Esophagus squamous epithelium (tissue), 5 donors: Measurements from ENCODE around the gene RPL6. TPM values are rescaled to one million over a fixed set of nuclear protein-coding genes. Genes with fewer than 3 reads are reported as not detected.

Experiments used
- DNase-seq: peaks from one replicate; lab custom pipeline; 2025; lab: John Stamatoyannopoulos, UW
- H3K27ac ChIP-seq, 4 donors: fragments of 200-600 bp; sonication (generic); one replicate each; pipeline ENCODE4 v1.5.1; 2016 to 2019; ENCODE audit warnings: mild to moderate bottlenecking in 1 of 4
- H3K27me3 ChIP-seq, 4 donors: fragments of 200-600 bp; sonication (generic); 1 replicate in 3 of 4; 2 replicates in 1 of 4; pipeline versions ENCODE4 v1.5.1 to v1.6.0; 2017 to 2021; ENCODE audit warnings: antibody characterized with exemption in 1 of 4
- H3K36me3 ChIP-seq, 3 donors: fragments of 200-600 bp; sonication (generic); one replicate each; pipeline ENCODE4 v1.5.1; 2016 to 2019
- H3K4me1 ChIP-seq, 3 donors: fragments of 200-600 bp; sonication (generic); one replicate each; pipeline ENCODE4 v1.5.1; 2017 to 2019
- H3K4me3 ChIP-seq, 4 donors: fragments of 200-600 bp; sonication (generic); 1 replicate in 3 of 4; 2 replicates in 1 of 4; pipeline ENCODE4 v1.5.1; 2016 to 2019; ENCODE audit warnings: mild to moderate bottlenecking in 2 of 4, moderate library complexity in 1 of 4
- H3K9me3 ChIP-seq, 3 donors: fragments of 200-600 bp; sonication (generic); one replicate each; pipeline ENCODE4 v1.5.1; 2016 to 2019
- CTCF ChIP-seq, 6 experiments: fragments of 450-650 bp in 4 of 6; fragments of 200-600 bp in 2 of 6; sonication (generic) in 2 of 6; IDR thresholded peaks; one replicate each; pipeline ENCODE4 v1.5.1; 2016 to 2019; ENCODE audit warnings: antibody characterized with exemption in 6 of 6, mild to moderate bottlenecking in 4 of 6, moderate library complexity in 4 of 6
- POLR2A ChIP-seq, 4 donors: fragments of 450-650 bp; IDR thresholded peaks; one replicate each; pipeline ENCODE4 v1.6.1; 2017; ENCODE audit warnings: antibody characterized with exemption in 4 of 4, mild to moderate bottlenecking in 4 of 4, moderate library complexity in 3 of 4
- WGBS, 2 donors: methylation state at CpG; one replicate each; pipeline ENCODE4 v1.1.5; 2018; 5-methylcytosine and 5-hydroxymethylcytosine counted together
- intact Hi-C: fragments of 100-400 bp; cut with DNase I; formaldehyde crosslinking; loops from one replicate; pipeline ENCODE4 v1.15.0; 2022
- total RNA-seq, 4 donors: library from RNA; depleted of rRNA; stranded (reverse); fragments of >200 nt; gene quantifications; one replicate each; pipeline ENCODE4 v1.1.0, GENCODE V29; 2016
- donor health status: DM: yes; HTN: yes; CAD: no.

The RPL6 gene
- total RNA-seq, 4 donors from 2014 or later = 1,154 to 2,029 (median 1,623) TPM

- Histone ChIP-seq H3K9me3 (no peaks in the 10 kb centered on the region), H3K27me3 (no peaks in the 10 kb centered on the region), H3K4me3 (no peak overlapping the region), H3K36me3 (peaks cover 0 to 7% (median 0%) of the 10 kb centered on the region in 3 donors), H3K27ac (peak overlapping the region in 2 of 4 donors; percentile 12 to 44), H3K4me1 (peaks cover 0 to 22% (median under 1%) of the 10 kb centered on the region in 3 donors)
- WGBS, 2 donors = 52% methylated on average over 5 of the region's 5 CpGs
- TF ChIP-seq POLR2A (IDR thresholded peaks at IDR 0.05) (no peak), CTCF (IDR thresholded peaks at IDR 0.05) (no peak)
- intact Hi-C loops = no loop called here
- DNase-seq = no peak
Observed at GRCh38 chr12:112375105-112375504, 34.3 kb downstream of the RPL6 start.

- TF ChIP-seq POLR2A (IDR thresholded peaks at IDR 0.05) = no peak
- TF ChIP-seq CTCF (IDR thresholded peaks at IDR 0.05) = no peak
Observed at GRCh38 chr12:112374166-112374740, 35.2 kb downstream of the RPL6 start.

GRCh38 chr12:112370868-112371510 lies 38.4 kb downstream of the RPL6 start:
- no peaks in the 10 kb centered on the region for H3K9me3 ChIP-seq
- intact Hi-C loops = no loop called here
- TF ChIP-seq POLR2A (IDR thresholded peaks at IDR 0.05) (no peak), CTCF (IDR thresholded peaks at IDR 0.05) (no peak)
- peaks cover 0 to 11% (median 0%) of the 10 kb centered on the region in 3 donors for H3K4me1 ChIP-seq
- H3K27ac ChIP-seq = no peak overlapping the region
- 65 to 72% methylated on average over 6 to 8 of the region's 8 CpGs for WGBS, 2 donors
- H3K4me3 ChIP-seq = no peak overlapping the region
- no peak for DNase-seq
- H3K27me3 ChIP-seq = no peaks in the 10 kb centered on the region
- peaks cover 0 to 7% (median 0%) of the 10 kb centered on the region in 3 donors for H3K36me3 ChIP-seq

More at GRCh38 chr12:112374166-112374740, 35.2 kb downstream of the RPL6 start:
- H3K4me3 ChIP-seq = no peak overlapping the region
- no peaks in the 10 kb centered on the region for H3K9me3 ChIP-seq
- no peak for DNase-seq
- H3K27ac ChIP-seq = peak overlapping the region in 1 of 4 donors; percentile 12
- no peaks in the 10 kb centered on the region for H3K27me3 ChIP-seq
- intact Hi-C loops = no loop called here
- WGBS, 2 donors = 75 to 86% methylated on average over 3 of the region's 3 CpGs
- H3K36me3 ChIP-seq = peaks cover 0 to 7% (median 0%) of the 10 kb centered on the region in 3 donors
- peaks cover 0 to 17% (median 0%) of the 10 kb centered on the region in 3 donors for H3K4me1 ChIP-seq

GRCh38 chr12:112370199-112370598 lies 39.2 kb downstream of the RPL6 start:
- peaks cover 0 to 11% (median 0%) of the 10 kb centered on the region in 3 donors for H3K4me1 ChIP-seq
- H3K36me3 ChIP-seq = peaks cover 0 to 4% (median 0%) of the 10 kb centered on the region in 3 donors
- H3K27ac ChIP-seq = no peak overlapping the region
- H3K4me3 ChIP-seq = no peak overlapping the region
- WGBS, 2 donors = 10 to 21% methylated on average over 1 of the region's 1 CpG
- DNase-seq = no peak
- H3K27me3 ChIP-seq = no peaks in the 10 kb centered on the region
- H3K9me3 ChIP-seq = no peaks in the 10 kb centered on the region
- TF ChIP-seq CTCF (IDR thresholded peaks at IDR 0.05) (no peak), POLR2A (IDR thresholded peaks at IDR 0.05) (no peak)
- intact Hi-C loops = no loop called here

GRCh38 chr12:112368856-112369255 lies 40.5 kb downstream of the RPL6 start:
- Histone ChIP-seq H3K36me3 (no peaks in the 10 kb centered on the region), H3K27ac (peak overlapping the region in 2 of 4 donors; percentile 40 to 42), H3K4me3 (no peak overlapping the region), H3K4me1 (peaks cover 0 to 11% (median 0%) of the 10 kb centered on the region in 3 donors), H3K9me3 (no peaks in the 10 kb centered on the region), H3K27me3 (no peaks in the 10 kb centered on the region)
- WGBS, 2 donors = 75 to 78% methylated on average over 6 of the region's 6 CpGs
- no peak for DNase-seq
- intact Hi-C loops = no loop called here
- TF ChIP-seq CTCF (IDR thresholded peaks at IDR 0.05) = no peak
- TF ChIP-seq POLR2A (IDR thresholded peaks at IDR 0.05) = no peak
